CD14-positive monocyte (primary cell): ENCODE results near the gene TARS1. TPM values are rescaled to one million over a fixed set of nuclear protein-coding genes. Genes with fewer than 3 reads are reported as not detected.

Source experiments
- DNase-seq, 3 donors: peaks; one replicate each; pipeline ENCODE4 v3.0.0-alpha.2; 2011 to 2022
- H2AFZ ChIP-seq: 2 replicates; pipeline ENCODE4 v1.6.0; 2012; ENCODE audit warnings: mild to moderate bottlenecking, low read depth, low read length, inconsistent platforms; ENCODE audit not compliant: insufficient read depth, poor library complexity, severe bottlenecking
- H3K27ac ChIP-seq, 2 donors: 1 replicate in 1 of 2; 2 replicates in 1 of 2; pipeline ENCODE4 v1.5.1; 2012 to 2013; ENCODE audit warnings: low read length in 2 of 2, control low read depth in 1 of 2, inconsistent platforms in 1 of 2, low read depth in 1 of 2, mild to moderate bottlenecking in 1 of 2
- H3K27me3 ChIP-seq, 2 donors: one replicate each; pipeline versions ENCODE4 v1.6.0 to v1.6.1; 2011 to 2013; ENCODE audit warnings: low read length in 2 of 2; ENCODE audit not compliant: control insufficient read depth in 2 of 2, insufficient read depth in 2 of 2
- H3K36me3 ChIP-seq, 2 donors: replicated peaks in 1 of 2; 1 replicate in 1 of 2; 2 replicates in 1 of 2; pipeline versions ENCODE4 v1.5.1 to v1.6.1; 2012 to 2013; ENCODE audit warnings: low read length in 2 of 2, control low read depth in 1 of 2, inconsistent platforms in 1 of 2, mild to moderate bottlenecking in 1 of 2; ENCODE audit not compliant: insufficient read depth in 2 of 2, control insufficient read depth in 1 of 2
- H3K4me1 ChIP-seq, 2 donors: 1 replicate in 1 of 2; 2 replicates in 1 of 2; pipeline versions ENCODE4 v1.5.1 to v1.6.1; 2012 to 2013; ENCODE audit warnings: low read length in 2 of 2, control low read depth in 1 of 2, inconsistent platforms in 1 of 2, mild to moderate bottlenecking in 1 of 2, moderate library complexity in 1 of 2; ENCODE audit not compliant: insufficient read depth in 2 of 2, control insufficient read depth in 1 of 2
- H3K4me2 ChIP-seq: replicated peaks from 2 replicates; pipeline ENCODE3; 2012; ENCODE audit warnings: low read length, moderate library complexity, mild to moderate bottlenecking; ENCODE audit not compliant: poor library complexity, severe bottlenecking; ENCODE audit errors: extremely low read depth
- H3K4me3 ChIP-seq, 3 experiments: fragments of 200-600 bp in 1 of 3; sonication (generic) in 1 of 3; replicated peaks in 1 of 3; 1 replicate in 2 of 3; 2 replicates in 1 of 3; pipeline ENCODE4 v1.5.1; 2011 to 2013; ENCODE audit warnings: low read length in 3 of 3, mild to moderate bottlenecking in 3 of 3, control low read depth in 2 of 3, low read depth in 2 of 3, inconsistent platforms in 1 of 3, moderate library complexity in 1 of 3
- H3K79me2 ChIP-seq: 2 replicates; pipeline ENCODE4 v1.6.0; 2012; ENCODE audit warnings: mild to moderate bottlenecking, control low read depth, inconsistent platforms, low read length, moderate library complexity; ENCODE audit not compliant: insufficient read depth
- H3K9ac ChIP-seq: 2 replicates; pipeline ENCODE4 v1.6.0; 2017; ENCODE audit warnings: low read length, mild to moderate bottlenecking; ENCODE audit not compliant: insufficient read depth, poor library complexity, severe bottlenecking
- H3K9me3 ChIP-seq, 2 donors: replicated peaks in 1 of 2; 1 replicate in 1 of 2; 2 replicates in 1 of 2; pipeline versions ENCODE4 v1.5.1 to v1.6.1; 2012 to 2013; ENCODE audit warnings: low read length in 2 of 2, control low read depth in 1 of 2; ENCODE audit not compliant: control insufficient read depth in 1 of 2, insufficient read depth in 1 of 2
- H4K20me1 ChIP-seq: 2 replicates; pipeline ENCODE4 v1.6.0; 2012; ENCODE audit warnings: mild to moderate bottlenecking, low read length, control low read depth, moderate library complexity; ENCODE audit not compliant: insufficient read depth
- H3K27ac Mint-ChIP-seq, 7 donors: one replicate each; pipeline ENCODE4 v1.8.0; 2020; ENCODE audit warnings: mild to moderate bottlenecking in 7 of 7, mixed read lengths in 7 of 7, moderate library complexity in 6 of 7, inconsistent platforms in 2 of 7
- H3K27me3 Mint-ChIP-seq, 3 donors: one replicate each; pipeline ENCODE4 v1.8.0; 2021 to 2022; ENCODE audit warnings: low read depth in 3 of 3, mild to moderate bottlenecking in 3 of 3, mixed read lengths in 3 of 3, moderate library complexity in 3 of 3, inconsistent platforms in 1 of 3
- H3K36me3 Mint-ChIP-seq, 2 donors: one replicate each; pipeline ENCODE4 v1.8.0; 2020; ENCODE audit warnings: mixed read lengths in 2 of 2, inconsistent platforms in 1 of 2, mild to moderate bottlenecking in 1 of 2
- H3K4me1 Mint-ChIP-seq: one replicate; pipeline ENCODE4 v1.8.0; 2020; ENCODE audit warnings: mild to moderate bottlenecking, mixed read lengths
- H3K4me3 Mint-ChIP-seq, 2 donors: one replicate each; pipeline ENCODE4 v1.8.0; 2020; ENCODE audit warnings: mild to moderate bottlenecking in 2 of 2, mixed read lengths in 2 of 2, moderate library complexity in 1 of 2
- H3K9me3 Mint-ChIP-seq, 7 donors: one replicate each; pipeline ENCODE4 v1.8.0; 2020 to 2022; ENCODE audit warnings: mixed read lengths in 7 of 7, mild to moderate bottlenecking in 6 of 7, moderate library complexity in 6 of 7, inconsistent platforms in 2 of 7
- WGBS: methylation state at CpG from one replicate; pipeline ENCODE4 v1.1.5; 2013; ENCODE audit warnings: missing lambda C conversion rate; ENCODE audit not compliant: insufficient coverage; 5-methylcytosine and 5-hydroxymethylcytosine counted together
- intact Hi-C, 2 donors: fragments of 100-400 bp; cut with micrococcal nuclease; formaldehyde crosslinking; loops; one replicate each; pipeline versions ENCODE4 v1.15.0 to v1.15.1; 2023
- polyA plus RNA-seq, 3 donors: library from polyadenylated mRNA; depleted of rRNA in 1 of 3; unstranded in 2 of 3; stranded (reverse) in 1 of 3; fragments of 300-500 nt in 2 of 3; fragments of >200 nt in 1 of 3; fragmentation: Illumina TruSeq in 2 of 3; gene quantifications; 1 replicate in 2 of 3; 2 replicates in 1 of 3; pipeline ENCODE4 v1.2.3, GENCODE V29; 2012 to 2021
- TF ChIP-seq, protein P1 (sequence below): fragments of 200-600 bp; IDR thresholded peaks from one replicate; pipeline ENCODE4 v1.8.0; 2022; ENCODE audit warnings: antibody characterized with exemption, mild to moderate bottlenecking

Gene TARS1
- polyA plus RNA-seq, 3 donors: 10.6 to 47.8 (median 39.8) TPM

DNA sequence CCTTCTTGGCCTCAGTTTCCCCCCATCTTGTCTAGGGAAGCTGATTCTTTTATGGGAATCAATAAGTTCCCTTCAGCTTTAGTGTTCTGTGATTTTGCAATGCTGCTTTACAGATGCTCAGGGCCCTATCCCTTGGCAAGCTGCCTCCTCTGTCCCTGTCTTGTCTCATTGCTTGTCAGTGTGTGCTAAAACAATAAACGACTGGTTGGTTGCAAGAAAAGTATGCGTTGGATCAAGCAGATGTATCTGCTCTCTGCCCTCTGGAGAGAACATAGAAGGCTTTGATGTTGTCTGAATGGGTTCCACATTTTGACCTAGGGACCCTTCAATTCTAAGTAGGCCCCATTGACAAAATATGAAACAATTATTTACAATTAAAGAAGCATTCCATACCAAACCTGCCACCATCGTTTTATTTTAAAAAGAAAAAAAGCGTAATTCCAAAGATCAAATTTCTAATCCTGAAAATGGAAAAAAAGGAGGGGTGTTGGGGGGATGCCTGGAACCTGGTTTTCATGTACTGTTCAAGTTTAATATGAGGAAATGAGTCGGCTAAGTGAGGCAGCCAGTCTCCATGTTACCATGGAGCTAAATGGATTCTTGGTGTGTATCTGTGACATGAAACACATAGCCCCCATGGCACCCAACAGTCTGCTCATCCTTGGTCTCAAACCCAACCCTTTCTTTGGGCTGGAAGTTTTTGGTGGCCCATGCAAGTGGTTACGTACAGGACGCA, 31.2 kb upstream of the TARS1 start:
- Histone ChIP-seq H3K9me3 (no peaks in the 10 kb centered on the region), H3K4me1 (no peaks in the 10 kb centered on the region), H3K27ac (no peak overlapping the region), H4K20me1 (no peaks in the 10 kb centered on the region), H2AFZ (no peak overlapping the region), H3K4me3 (no peak overlapping the region), H3K27me3 (no peaks in the 10 kb centered on the region), H3K9ac (no peak overlapping the region), H3K79me2 (no peaks in the 10 kb centered on the region), H3K36me3 (no peaks in the 10 kb centered on the region), H3K4me2 (no peak overlapping the region)
- Mint-ChIP-seq H3K4me3 (no peak overlapping the region), H3K9me3 (peaks cover 0 to 3% (median 0%) of the 10 kb centered on the region in 7 donors), H3K36me3 (no peaks in the 10 kb centered on the region), H3K27ac (no peak overlapping the region), H3K27me3 (peaks cover 0 to 1% (median 0%) of the 10 kb centered on the region in 3 donors), H3K4me1 (no peaks in the 10 kb centered on the region)
- DNase-seq: no peak
- intact Hi-C loops: no loop called here
- WGBS: 97% methylated on average over 4 of the region's 7 CpGs
- TF ChIP-seq, protein P1, sequence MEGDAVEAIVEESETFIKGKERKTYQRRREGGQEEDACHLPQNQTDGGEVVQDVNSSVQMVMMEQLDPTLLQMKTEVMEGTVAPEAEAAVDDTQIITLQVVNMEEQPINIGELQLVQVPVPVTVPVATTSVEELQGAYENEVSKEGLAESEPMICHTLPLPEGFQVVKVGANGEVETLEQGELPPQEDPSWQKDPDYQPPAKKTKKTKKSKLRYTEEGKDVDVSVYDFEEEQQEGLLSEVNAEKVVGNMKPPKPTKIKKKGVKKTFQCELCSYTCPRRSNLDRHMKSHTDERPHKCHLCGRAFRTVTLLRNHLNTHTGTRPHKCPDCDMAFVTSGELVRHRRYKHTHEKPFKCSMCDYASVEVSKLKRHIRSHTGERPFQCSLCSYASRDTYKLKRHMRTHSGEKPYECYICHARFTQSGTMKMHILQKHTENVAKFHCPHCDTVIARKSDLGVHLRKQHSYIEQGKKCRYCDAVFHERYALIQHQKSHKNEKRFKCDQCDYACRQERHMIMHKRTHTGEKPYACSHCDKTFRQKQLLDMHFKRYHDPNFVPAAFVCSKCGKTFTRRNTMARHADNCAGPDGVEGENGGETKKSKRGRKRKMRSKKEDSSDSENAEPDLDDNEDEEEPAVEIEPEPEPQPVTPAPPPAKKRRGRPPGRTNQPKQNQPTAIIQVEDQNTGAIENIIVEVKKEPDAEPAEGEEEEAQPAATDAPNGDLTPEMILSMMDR: no peak

DNA sequence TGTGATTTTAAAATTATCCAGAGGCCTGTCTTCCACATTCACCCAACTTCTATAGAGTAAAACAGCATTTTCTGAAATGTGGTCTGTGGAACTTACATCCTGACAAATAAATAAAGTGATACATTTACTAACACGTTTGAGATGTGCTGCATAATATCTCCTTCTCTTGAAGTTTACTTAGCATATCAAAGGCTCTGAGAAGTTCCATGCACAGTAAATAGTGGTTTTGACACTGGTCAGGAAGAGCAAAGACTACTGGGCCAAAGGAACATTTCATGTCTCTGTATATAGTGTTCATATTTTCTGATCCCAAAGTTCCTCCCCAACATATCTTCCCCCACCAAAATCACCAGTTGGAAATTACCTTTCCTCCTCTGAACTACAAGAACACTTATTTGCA, 30.5 kb upstream of the TARS1 start:
- Histone ChIP-seq H4K20me1 (no peaks in the 10 kb centered on the region), H3K79me2 (no peaks in the 10 kb centered on the region), H2AFZ (no peak overlapping the region), H3K9me3 (no peaks in the 10 kb centered on the region), H3K9ac (no peak overlapping the region), H3K4me3 (no peak overlapping the region), H3K4me1 (no peaks in the 10 kb centered on the region), H3K36me3 (no peaks in the 10 kb centered on the region), H3K27me3 (no peaks in the 10 kb centered on the region), H3K4me2 (no peak overlapping the region), H3K27ac (no peak overlapping the region)
- Mint-ChIP-seq H3K4me1 (no peaks in the 10 kb centered on the region), H3K36me3 (no peaks in the 10 kb centered on the region), H3K4me3 (no peak overlapping the region), H3K27me3 (peaks cover 0 to 1% (median 0%) of the 10 kb centered on the region in 3 donors), H3K27ac (no peak overlapping the region), H3K9me3 (no peaks in the 10 kb centered on the region)
- no peak for DNase-seq
- TF ChIP-seq, protein P1: no peak
- no CpG with 5 or more reads among the region's 1 CpG for WGBS
- intact Hi-C loops: no loop called here
